Measurements from ENCODE around the gene SPNS3.

GRCh38 chr17:4498461-4499397 is 65.0 kb downstream of the SPNS3 start, which contains the start of gene SPNS2:
- TF ChIP-seq CTCF (conservative IDR thresholded peaks at IDR 0.05; ENCODE audit: low read length) (peak; percentile 29; the same call in 1 of the 2 replicates), EZH2phosphoT487 (IDR thresholded peaks at IDR 0.05; ENCODE audit: borderline replicate concordance, low read depth, low read length) (no peak)

Data from OCI-LY7 (cell line).